Measurements from ENCODE around the gene TAC4.

- TF ChIP-seq CTCF (IDR thresholded peaks at IDR 0.05; ENCODE audit: insufficient read depth, low read length, poor library complexity, severe bottlenecking) (no peak), EZH2phosphoT487 (conservative IDR thresholded peaks at IDR 0.05; ENCODE audit: low read length) (no peak)
These were observed 5.0 kb downstream of the TAC4 start for GRCh38 chr17:49842846-49843245.

All from SU-DHL-6 (cell line).